Right lobe of liver (tissue), 6 donors: ENCODE measurements around the gene ALDH1A3. TPM values are rescaled to one million over a fixed set of nuclear protein-coding genes. Genes with fewer than 3 reads are reported as not detected.

Experiments used
- ATAC-seq, 4 donors: fragments of 200-7000 bp; cut with Tn5 transposase; one replicate each; pipeline ENCODE4 v1.9.1; 2020; ENCODE audit warnings: mild to moderate bottlenecking in 4 of 4, moderate library complexity in 4 of 4
- DNase-seq, 3 donors: peaks; one replicate each; pipeline ENCODE4 v3.0.0-alpha.2; 2020
- H3K27ac ChIP-seq, 3 donors: fragments of 200-600 bp; one replicate each; pipeline ENCODE4 v1.8.0; 2022
- H3K27me3 ChIP-seq, 2 donors: fragments of 200-600 bp; one replicate each; pipeline ENCODE4 v1.8.0; 2022
- H3K36me3 ChIP-seq, 4 donors: fragments of 200-600 bp; sonication (generic) in 1 of 4; one replicate each; pipeline versions ENCODE4 v1.5.1 to v1.8.0; 2017 to 2022; ENCODE audit warnings: control low read depth in 1 of 4
- H3K4me1 ChIP-seq, 4 donors: fragments of 200-600 bp; sonication (generic) in 1 of 4; one replicate each; pipeline versions ENCODE4 v1.5.1 to v1.8.0; 2017 to 2022; ENCODE audit warnings: control low read depth in 1 of 4
- H3K4me3 ChIP-seq, 3 donors: fragments of 200-600 bp; one replicate each; pipeline ENCODE4 v1.8.0; 2022
- H3K9me3 ChIP-seq, 4 donors: fragments of 200-600 bp; sonication (generic) in 1 of 4; one replicate each; pipeline versions ENCODE4 v1.5.1 to v1.8.0; 2017 to 2022; ENCODE audit warnings: control low read depth in 1 of 4
- CTCF ChIP-seq, 4 donors: fragments of 200-600 bp in 3 of 4; fragments of 450-650 bp in 1 of 4; IDR thresholded peaks; one replicate each; pipeline versions ENCODE4 v1.5.1 to v1.8.0; 2016 to 2022; ENCODE audit warnings: antibody characterized with exemption in 4 of 4, mild to moderate bottlenecking in 2 of 4
- POLR2A ChIP-seq: fragments of 450-650 bp; IDR thresholded peaks from one replicate; pipeline ENCODE4 v1.6.1; 2017; ENCODE audit warnings: antibody characterized with exemption, mild to moderate bottlenecking
- WGBS: methylation state at CpG from one replicate; pipeline ENCODE4 v1.1.6; 2018; ENCODE audit warnings: low coverage, low lambda C conversion rate; ENCODE audit not compliant: insufficient coverage; ENCODE audit errors: missing lambda C conversion rate; 5-methylcytosine and 5-hydroxymethylcytosine counted together
- intact Hi-C, 2 donors: fragments of 100-400 bp; cut with DNase I; formaldehyde crosslinking; loops; one replicate each; pipeline versions ENCODE4 v1.11.2 to v1.14.1; 2022
- total RNA-seq, 6 experiments: library from RNA; depleted of rRNA in 2 of 6; stranded (reverse); fragments of >200 nt in 2 of 6; fragmentation: NEBNext Ultra II Directional in 3 of 6; extraction: Animal tissue kit (Norgen Biotek cat#: 25700) in 3 of 6; gene quantifications; one replicate each; pipeline versions ENCODE4 v1.1.0 to v1.2.4, GENCODE V29; 2016 to 2023
- donor health status: DM: no; HTN: yes; CAD: no.
- donor health status: DM: no; HTN: no; CAD: no.
- donor health status: DM: no; HTN: no; CAD: no.
- donor health status: DM: no; HTN: yes; CAD: no.
- donor health status: DM: no; HTN: yes; CAD: no.

The ALDH1A3 gene
- total RNA-seq, 6 experiments from 2014 or later: 1.6 to 7.8 (median 4.2) TPM

- no peak overlapping the region for H3K4me3 ChIP-seq
- DNase-seq (no peak), ATAC-seq (no peak)
- TF ChIP-seq POLR2A: no peak
- TF ChIP-seq CTCF (IDR thresholded peaks at IDR 0.05): no peak
- intact Hi-C loops: no loop called here
- H3K9me3 ChIP-seq: no peaks in the 10 kb centered on the region
- no peak overlapping the region for H3K27ac ChIP-seq
- 88% methylated on average over 5 of the region's 10 CpGs for WGBS
- no peaks in the 10 kb centered on the region for H3K4me1 ChIP-seq
- H3K36me3 ChIP-seq: no peaks in the 10 kb centered on the region
- no peaks in the 10 kb centered on the region for H3K27me3 ChIP-seq
These were observed 63.2 kb downstream of the ALDH1A3 start for GRCh38 chr15:100942656-100943425.

GRCh38 chr15:100944244-100944895 is 64.7 kb downstream of the ALDH1A3 start:
- TF ChIP-seq POLR2A (no peak), CTCF (IDR thresholded peaks at IDR 0.05) (no peak)
- WGBS: 51% methylated on average over 5 of the region's 7 CpGs
- intact Hi-C loops: no loop called here
- DNase-seq: no peak
- no peaks in the 10 kb centered on the region for H3K9me3 ChIP-seq
- no peaks in the 10 kb centered on the region for H3K27me3 ChIP-seq
- H3K4me3 ChIP-seq: no peak overlapping the region
- H3K36me3 ChIP-seq: no peaks in the 10 kb centered on the region
- H3K27ac ChIP-seq: no peak overlapping the region
- H3K4me1 ChIP-seq: no peaks in the 10 kb centered on the region
- no peak for ATAC-seq

- ATAC-seq (no peak), DNase-seq (no peak)
- 54% methylated on average over 6 of the region's 6 CpGs for WGBS
- Histone ChIP-seq H3K36me3 (no peaks in the 10 kb centered on the region), H3K9me3 (no peaks in the 10 kb centered on the region), H3K4me1 (no peaks in the 10 kb centered on the region), H3K27ac (no peak overlapping the region), H3K27me3 (no peaks in the 10 kb centered on the region), H3K4me3 (no peak overlapping the region)
- TF ChIP-seq CTCF (IDR thresholded peaks at IDR 0.05): no peak
- TF ChIP-seq POLR2A: no peak
- intact Hi-C loops: no loop called here
These were observed 65.4 kb downstream of the ALDH1A3 start for GRCh38 chr15:100944986-100945385.

GRCh38 chr15:100947760-100948429 is 68.3 kb downstream of the ALDH1A3 start:
- Histone ChIP-seq H3K27me3 (no peaks in the 10 kb centered on the region), H3K27ac (no peak overlapping the region), H3K4me1 (no peaks in the 10 kb centered on the region), H3K4me3 (no peak overlapping the region), H3K36me3 (no peaks in the 10 kb centered on the region), H3K9me3 (no peaks in the 10 kb centered on the region)
- DNase-seq (no peak), ATAC-seq (peak in 1 of 4 donors; percentile 23)
- TF ChIP-seq POLR2A (no peak), CTCF (IDR thresholded peaks at IDR 0.05) (no peak)
- intact Hi-C loops: no loop called here
- WGBS: 38% methylated on average over 7 of the region's 10 CpGs
